Measurements from ENCODE around the gene ZNF146. TPM values are rescaled to one million over a fixed set of nuclear protein-coding genes. Genes with fewer than 3 reads are reported as not detected.
"Not testable (repeated sequence)": the region's sequence is repeated elsewhere in the genome, so short reads cannot be mapped to it uniquely, and the experiment has no call there.

ZNF146 gene
- polyA plus RNA-seq, 1 donor from 2014 or later: 215 TPM

- no peaks in the 10 kb centered on the region for H3K9me3 ChIP-seq (ENCODE audit: low read length)
- H4K20me1 ChIP-seq (ENCODE audit: insufficient read depth): no peaks in the 10 kb centered on the region
- H3K9me2 ChIP-seq (ENCODE audit: insufficient read depth, low read length): no peaks in the 10 kb centered on the region
- H2AFZ ChIP-seq (ENCODE audit: low read depth, low read length): no peak overlapping the region
- no peak overlapping the region for H3K27ac ChIP-seq (ENCODE audit: low read length)
- H3K9ac ChIP-seq (ENCODE audit: low read length): no peak overlapping the region
- no peak for TF ChIP-seq EP300 (conservative IDR thresholded peaks at IDR 0.05; ENCODE audit: poor library complexity, severe bottlenecking)
- no peak for TF ChIP-seq SMC3 (conservative IDR thresholded peaks at IDR 0.05; ENCODE audit: poor library complexity)
- TF ChIP-seq RAD21 (conservative IDR thresholded peaks at IDR 0.05): no peak
- no peak for TF ChIP-seq MXI1 (conservative IDR thresholded peaks at IDR 0.05; ENCODE audit: poor library complexity, severe bottlenecking)
- TF ChIP-seq CTCF (IDR thresholded peaks at IDR 0.05; ENCODE audit: poor library complexity, severe bottlenecking): no peak
- no peak for TF ChIP-seq TAF1 (IDR thresholded peaks at IDR 0.05; ENCODE audit: low read depth)
- no peak for TF ChIP-seq EZH2 (IDR thresholded peaks at IDR 0.05; ENCODE audit: borderline replicate concordance, insufficient read depth, low read length, poor library complexity, severe bottlenecking)
- TF ChIP-seq POLR2AphosphoS5 (IDR thresholded peaks at IDR 0.05): no peak
- TF ChIP-seq REST (IDR thresholded peaks at IDR 0.05; ENCODE audit: borderline replicate concordance): no peak
- no peaks in the 10 kb centered on the region for H3F3A ChIP-seq (ENCODE audit: insufficient read depth, low read length, poor library complexity, severe bottlenecking)
- no peaks in the 10 kb centered on the region for H3K36me3 ChIP-seq (ENCODE audit: insufficient read depth, low read length)
- no peak overlapping the region for H3K4me2 ChIP-seq (ENCODE audit: low read length)
- H3K27me3 ChIP-seq (ENCODE audit: insufficient read depth, low read depth, low read length): no peaks in the 10 kb centered on the region
- H3K79me2 ChIP-seq (replicated peaks; ENCODE audit: insufficient read depth, low read length): no peaks in the 10 kb centered on the region
- H3K4me3 ChIP-seq (ENCODE audit: low read length): no peak overlapping the region
These were observed 52.3 kb downstream of the ZNF146 start for GRCh38 chr19:36267061-36267845.

GRCh38 chr19:36268081-36268480, 53.2 kb downstream of the ZNF146 start:
- H3K27me3 ChIP-seq (ENCODE audit: insufficient read depth, low read depth, low read length); H3K36me3 ChIP-seq (ENCODE audit: insufficient read depth, low read length); H3F3A ChIP-seq (ENCODE audit: insufficient read depth, low read length, poor library complexity, severe bottlenecking); H3K79me2 ChIP-seq (replicated peaks; ENCODE audit: insufficient read depth, low read length); H3K9me3 ChIP-seq (ENCODE audit: low read length); H3K9me2 ChIP-seq (ENCODE audit: insufficient read depth, low read length); H2AFZ ChIP-seq (ENCODE audit: low read depth, low read length); H4K20me1 ChIP-seq (ENCODE audit: insufficient read depth); H3K9ac ChIP-seq (ENCODE audit: low read length); H3K27ac ChIP-seq (ENCODE audit: low read length); H3K4me2 ChIP-seq (ENCODE audit: low read length); H3K4me3 ChIP-seq (ENCODE audit: low read length): not testable (repeated sequence)

GRCh38 chr19:36268591-36268990, 53.7 kb downstream of the ZNF146 start:
- H3F3A ChIP-seq (ENCODE audit: insufficient read depth, low read length, poor library complexity, severe bottlenecking); H3K4me2 ChIP-seq (ENCODE audit: low read length); H3K27ac ChIP-seq (ENCODE audit: low read length); H3K4me3 ChIP-seq (ENCODE audit: low read length); H3K9me2 ChIP-seq (ENCODE audit: insufficient read depth, low read length); H2AFZ ChIP-seq (ENCODE audit: low read depth, low read length); H3K9ac ChIP-seq (ENCODE audit: low read length); H3K9me3 ChIP-seq (ENCODE audit: low read length); H3K36me3 ChIP-seq (ENCODE audit: insufficient read depth, low read length); H3K27me3 ChIP-seq (ENCODE audit: insufficient read depth, low read depth, low read length); H4K20me1 ChIP-seq (ENCODE audit: insufficient read depth); H3K79me2 ChIP-seq (replicated peaks; ENCODE audit: insufficient read depth, low read length): not testable (repeated sequence)

- not testable (repeated sequence) for H3K9me3 ChIP-seq (ENCODE audit: low read length); H3K9me2 ChIP-seq (ENCODE audit: insufficient read depth, low read length); H3K79me2 ChIP-seq (replicated peaks; ENCODE audit: insufficient read depth, low read length); H3K36me3 ChIP-seq (ENCODE audit: insufficient read depth, low read length); H3K27me3 ChIP-seq (ENCODE audit: insufficient read depth, low read depth, low read length); H3K27ac ChIP-seq (ENCODE audit: low read length); H2AFZ ChIP-seq (ENCODE audit: low read depth, low read length); H3K4me2 ChIP-seq (ENCODE audit: low read length); H3K9ac ChIP-seq (ENCODE audit: low read length); H4K20me1 ChIP-seq (ENCODE audit: insufficient read depth); H3K4me3 ChIP-seq (ENCODE audit: low read length); H3F3A ChIP-seq (ENCODE audit: insufficient read depth, low read length, poor library complexity, severe bottlenecking)
These were observed 54.4 kb downstream of the ZNF146 start for GRCh38 chr19:36269295-36269694.
